ENCODE results near the gene TP73. TPM values are rescaled to one million over a fixed set of nuclear protein-coding genes. Genes with fewer than 3 reads are reported as not detected.

The TP73 gene
- total RNA-seq, 1 donor from 2014 or later = not detected

- no peak for TF ChIP-seq CTCF (IDR thresholded peaks at IDR 0.05)
- intact Hi-C loops (cut with DNase I) = no loop called here
- Histone ChIP-seq H3K4me3 (no peak overlapping the region), H3K4me1 (peaks cover 0 to 1% of the 10 kb centered on the region in 2 donors), H3K9me3 (no peaks in the 10 kb centered on the region), H3K27me3 (no peaks in the 10 kb centered on the region), H3K36me3 (peaks cover 29 to 34% of the 10 kb centered on the region in 2 donors), H3K27ac (no peak overlapping the region)
- no peak for DNase-seq (ENCODE audit: low spot score in 2 of 2)
These were observed 124.8 kb downstream of the TP73 start for GRCh38 chr1:3777078-3777547.

DNA sequence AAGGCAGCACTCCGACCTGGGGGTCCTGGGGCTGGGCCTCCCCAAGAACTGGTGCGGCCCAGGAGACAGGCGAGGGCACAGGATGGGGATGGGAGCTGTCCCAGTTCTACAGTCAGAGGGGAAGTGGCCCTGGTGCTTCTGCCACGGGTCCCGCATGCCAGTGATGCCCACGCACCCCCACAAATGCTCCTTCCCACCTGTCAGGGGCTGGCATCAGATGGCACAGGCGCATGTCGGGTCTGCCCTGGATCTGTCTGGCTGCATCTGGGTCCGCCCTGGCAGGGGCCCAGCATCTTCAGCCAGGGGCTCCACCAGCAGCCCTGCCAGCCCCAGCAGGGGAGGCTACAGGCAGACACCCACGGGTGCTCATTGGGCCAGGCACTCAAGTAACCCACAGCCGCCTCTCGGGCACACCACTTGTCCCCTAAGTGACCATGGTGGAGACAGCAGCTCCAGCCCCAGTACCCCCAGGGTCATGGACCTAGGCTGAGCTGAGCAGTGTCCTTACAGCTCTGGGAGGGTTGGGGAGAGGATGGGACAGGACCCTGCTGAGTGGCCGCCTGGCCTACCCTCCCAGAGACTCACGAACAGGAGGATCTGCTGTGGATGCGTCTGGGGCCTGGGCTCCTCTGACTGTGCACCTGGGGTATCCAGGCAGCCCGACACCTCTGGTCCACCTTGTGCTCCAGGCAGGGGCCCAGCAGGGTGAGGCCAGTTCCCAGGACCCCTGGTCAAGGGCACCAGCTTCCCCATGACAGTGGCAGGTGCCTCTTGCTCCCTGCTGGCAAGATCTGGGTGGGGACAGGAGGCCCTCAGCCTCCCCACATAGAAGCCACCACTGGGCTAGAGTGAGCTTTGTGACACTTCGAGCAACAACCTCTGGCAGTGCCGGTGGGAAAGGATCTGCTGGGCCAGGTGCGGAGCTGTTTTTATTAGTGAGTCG lies 125.6 kb downstream of the TP73 start:
- Histone ChIP-seq H3K27ac (no peak overlapping the region), H3K4me1 (no peaks in the 10 kb centered on the region), H3K27me3 (no peaks in the 10 kb centered on the region), H3K4me3 (no peak overlapping the region), H3K9me3 (no peaks in the 10 kb centered on the region), H3K36me3 (peaks cover 37 to 42% of the 10 kb centered on the region in 2 donors)
- intact Hi-C loops (cut with DNase I) = no loop called here
- no peak for DNase-seq (ENCODE audit: low spot score in 2 of 2)
- no peak for TF ChIP-seq CTCF (IDR thresholded peaks at IDR 0.05)

- no peak overlapping the region for H3K4me3 ChIP-seq
- no peak overlapping the region for H3K27ac ChIP-seq
- H3K4me1 ChIP-seq = no peaks in the 10 kb centered on the region
- DNase-seq (ENCODE audit: low spot score in 2 of 2) = no peak
- H3K9me3 ChIP-seq = no peaks in the 10 kb centered on the region
- peaks cover 45 to 50% of the 10 kb centered on the region in 2 donors for H3K36me3 ChIP-seq
- no peaks in the 10 kb centered on the region for H3K27me3 ChIP-seq
- intact Hi-C loops (cut with DNase I) = no loop called here
- TF ChIP-seq CTCF (IDR thresholded peaks at IDR 0.05) = no peak
These were observed 126.4 kb downstream of the TP73 start for GRCh38 chr1:3778590-3779264.

DNA sequence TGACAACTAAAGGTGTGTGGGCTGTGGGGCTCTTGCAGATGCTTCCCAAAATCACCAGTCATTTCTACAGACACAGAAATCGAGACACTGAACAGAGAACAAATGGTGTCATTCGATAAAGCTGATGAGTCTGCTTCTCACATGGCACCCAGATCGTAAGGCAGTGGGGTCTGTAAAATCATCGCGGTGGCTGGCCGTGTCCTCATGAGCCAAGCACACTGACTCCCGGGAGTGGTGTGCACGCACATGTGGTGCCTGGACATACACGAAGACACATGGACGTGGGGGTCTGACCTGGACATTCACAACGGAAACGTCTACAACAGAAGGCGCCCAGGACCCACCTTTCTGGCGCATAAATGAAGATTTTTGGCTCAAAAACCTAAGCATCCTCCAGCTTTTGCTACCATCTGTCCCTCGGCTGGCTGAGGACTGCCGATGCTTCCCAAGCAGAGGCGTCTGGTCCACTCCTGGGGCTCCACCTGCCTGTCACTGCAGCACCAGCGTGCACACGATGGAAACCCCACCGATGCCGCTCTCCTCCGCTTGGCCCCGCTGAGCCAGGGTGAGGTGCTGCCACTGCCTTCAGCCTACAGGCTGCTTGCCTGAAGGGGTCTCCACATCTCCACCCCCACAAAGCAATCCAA lies 127.1 kb downstream of the TP73 start:
- Histone ChIP-seq H3K4me1 (no peaks in the 10 kb centered on the region), H3K9me3 (no peaks in the 10 kb centered on the region), H3K4me3 (no peak overlapping the region), H3K36me3 (peaks cover 51 to 57% of the 10 kb centered on the region in 2 donors), H3K27me3 (no peaks in the 10 kb centered on the region), H3K27ac (no peak overlapping the region)
- no peak for DNase-seq (ENCODE audit: low spot score in 2 of 2)
- intact Hi-C loops (cut with DNase I) = no loop called here
- no peak for TF ChIP-seq CTCF (IDR thresholded peaks at IDR 0.05)

DNA sequence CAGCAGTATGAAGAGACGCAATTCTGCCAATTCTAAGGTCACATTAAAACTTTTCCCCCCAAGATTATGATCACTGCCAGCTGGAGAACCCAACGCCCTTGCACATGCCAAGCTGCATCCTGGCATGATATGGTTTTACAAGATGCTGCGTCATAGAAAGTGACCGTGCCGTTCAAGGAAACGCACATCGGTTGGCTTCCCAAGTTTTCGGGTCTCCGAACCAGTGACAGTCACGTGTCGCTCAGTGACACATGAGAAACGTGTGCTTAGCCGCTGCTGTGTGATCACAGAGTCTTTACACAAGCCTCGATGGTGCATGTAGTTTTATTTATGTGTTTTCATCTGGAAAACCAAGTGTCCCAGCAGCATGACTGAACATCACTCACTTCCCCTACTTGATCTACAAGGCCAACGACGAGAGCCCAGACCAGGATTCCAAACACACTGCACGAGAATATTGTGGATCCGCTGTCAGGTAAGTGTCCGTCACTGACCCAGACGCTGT lies 127.6 kb downstream of the TP73 start:
- H3K4me3 ChIP-seq = no peak overlapping the region
- no peaks in the 10 kb centered on the region for H3K9me3 ChIP-seq
- no peak overlapping the region for H3K27ac ChIP-seq
- no peaks in the 10 kb centered on the region for H3K27me3 ChIP-seq
- DNase-seq (ENCODE audit: low spot score in 2 of 2) = no peak
- intact Hi-C loops (cut with DNase I) = no loop called here
- H3K4me1 ChIP-seq = no peaks in the 10 kb centered on the region
- no peak for TF ChIP-seq CTCF (IDR thresholded peaks at IDR 0.05)
- peaks cover 57 to 63% of the 10 kb centered on the region in 2 donors for H3K36me3 ChIP-seq

All from ascending aorta (tissue), 2 donors.